Measurements from ENCODE around the gene FBXL16. TPM values are rescaled to one million over a fixed set of nuclear protein-coding genes. Genes with fewer than 3 reads are reported as not detected.
A peak's percentile ranks its signal among the peaks of the same experiment; 100 is the strongest.

The FBXL16 gene
- total RNA-seq, 1 donor from 2014 or later: not detected

- Histone ChIP-seq H3K4me3 (peak overlapping the region; percentile 74 to 96), H3K4me1 (peaks cover 10 to 14% of the 10 kb centered on the region in 2 donors), H3K36me3 (no peaks in the 10 kb centered on the region), H3K9me3 (no peaks in the 10 kb centered on the region), H3K27ac (peak overlapping the region in 1 of 2 donors; percentile 80), H3K27me3 (no peaks in the 10 kb centered on the region)
- intact Hi-C loops (cut with DNase I): no loop called here
- no peak for DNase-seq (ENCODE audit: low spot score in 2 of 2)
- TF ChIP-seq CTCF (IDR thresholded peaks at IDR 0.05): no peak
Observed at GRCh38 chr16:721765-722540, 16.4 kb upstream of the FBXL16 start.

DNA sequence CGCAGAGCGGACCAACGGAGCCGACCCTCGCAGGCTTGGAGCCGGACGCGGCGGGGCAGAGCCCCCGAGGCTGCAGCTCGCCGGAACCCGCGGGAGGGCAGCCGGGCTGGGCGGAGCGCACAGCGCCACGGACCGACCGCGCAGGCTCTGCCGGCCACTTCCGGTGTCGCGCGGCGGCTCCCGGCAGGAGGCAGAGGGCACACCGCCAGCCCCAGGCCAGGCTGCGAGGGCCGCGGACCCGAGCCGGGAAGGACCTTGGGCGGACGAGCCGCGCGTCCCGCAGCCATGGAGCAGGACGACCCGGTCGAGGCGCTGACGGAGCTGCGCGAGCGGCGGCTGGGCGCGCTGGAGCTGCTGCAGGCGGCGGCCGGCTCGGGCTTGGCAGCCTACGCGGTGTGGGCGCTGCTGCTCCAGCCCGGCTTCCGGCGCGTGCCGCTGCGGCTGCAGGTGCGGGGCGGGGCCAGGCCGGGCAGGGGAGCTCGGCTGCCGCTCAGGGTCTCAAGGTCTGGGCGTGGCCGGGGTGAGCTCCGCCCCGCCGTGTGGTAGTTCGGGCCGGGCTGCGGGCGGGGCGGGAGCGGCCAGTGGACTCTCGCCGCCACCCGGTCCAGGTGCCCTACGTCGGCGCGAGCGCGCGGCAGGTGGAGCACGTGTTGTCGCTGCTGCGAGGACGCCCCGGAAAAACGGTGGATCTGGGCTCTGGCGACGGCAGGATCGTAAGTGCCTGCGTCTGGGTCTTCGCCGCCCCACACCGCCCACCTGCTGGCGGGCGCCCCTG, 15.6 kb upstream of the FBXL16 start, which contains the start of gene ANTKMT:
ANTKMT (plus strand) TSS at position 157 of the 775 bp plus-strand sequence; CDS start at position 286, 129 bp downstream.
- H3K9me3 ChIP-seq: no peaks in the 10 kb centered on the region
- intact Hi-C loops (cut with DNase I): no loop called here
- peak within 1 kb of the TSS; percentile 74 to 80 for H3K27ac ChIP-seq
- no peaks in the 10 kb centered on the region for H3K27me3 ChIP-seq
- no peak for TF ChIP-seq CTCF (IDR thresholded peaks at IDR 0.05)
- H3K36me3 ChIP-seq: no peaks in the 10 kb centered on the region
- peaks cover 8 to 14% of the 10 kb centered on the region in 2 donors for H3K4me1 ChIP-seq
- peak in 1 of 2 donors; percentile 82 for DNase-seq (ENCODE audit: low spot score in 2 of 2)
- H3K4me3 ChIP-seq: peak within 1 kb of the TSS; percentile 74 to 96

- no peaks in the 10 kb centered on the region for H3K9me3 ChIP-seq
- peak overlapping the region; percentile 74 to 80 for H3K27ac ChIP-seq
- no peaks in the 10 kb centered on the region for H3K27me3 ChIP-seq
- TF ChIP-seq CTCF (IDR thresholded peaks at IDR 0.05): no peak
- DNase-seq (ENCODE audit: low spot score in 2 of 2): no peak
- no peaks in the 10 kb centered on the region for H3K36me3 ChIP-seq
- intact Hi-C loops (cut with DNase I): no loop called here
- H3K4me3 ChIP-seq: peak overlapping the region; percentile 74 to 96
- peaks cover 14 to 19% of the 10 kb centered on the region in 2 donors for H3K4me1 ChIP-seq
Observed at GRCh38 chr16:720447-720989, 14.9 kb upstream of the FBXL16 start.

GRCh38 chr16:719815-720446, 14.3 kb upstream of the FBXL16 start:
- Histone ChIP-seq H3K27ac (no peak overlapping the region), H3K36me3 (no peaks in the 10 kb centered on the region), H3K9me3 (no peaks in the 10 kb centered on the region), H3K4me1 (peaks cover 14 to 21% of the 10 kb centered on the region in 2 donors), H3K27me3 (no peaks in the 10 kb centered on the region), H3K4me3 (peak overlapping the region; percentile 74 to 96)
- intact Hi-C loops (cut with DNase I): loop anchor here (10.0 kb wide), 1 partner anchor 375 kb away; the partner anchor contains the start of gene C1QTNF8
- TF ChIP-seq CTCF (IDR thresholded peaks at IDR 0.05): no peak
- no peak for DNase-seq (ENCODE audit: low spot score in 2 of 2)

DNA sequence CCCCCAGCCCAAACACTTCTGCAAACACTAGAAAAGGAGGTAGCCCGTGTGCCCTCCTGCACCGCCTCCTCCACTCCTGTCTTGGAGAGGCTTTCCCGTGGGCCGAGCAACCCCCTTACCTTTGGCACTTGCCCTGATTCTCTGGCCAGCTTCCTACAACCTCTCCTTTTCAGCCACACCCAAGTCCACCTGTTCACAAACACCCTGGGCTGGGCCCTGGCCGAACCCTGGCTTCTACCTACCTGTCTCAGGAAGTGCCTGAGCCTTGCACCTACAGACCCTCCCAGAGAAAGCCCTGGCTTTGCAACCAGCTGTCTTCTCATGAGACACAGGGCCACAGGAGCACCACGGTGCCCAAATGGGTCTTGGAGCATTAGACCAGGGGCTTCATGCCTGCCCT, 13.3 kb upstream of the FBXL16 start:
- no peaks in the 10 kb centered on the region for H3K9me3 ChIP-seq
- DNase-seq (ENCODE audit: low spot score in 2 of 2): no peak
- H3K4me1 ChIP-seq: peaks cover 17 to 26% of the 10 kb centered on the region in 2 donors
- H3K27me3 ChIP-seq: no peaks in the 10 kb centered on the region
- no peak overlapping the region for H3K4me3 ChIP-seq
- intact Hi-C loops (cut with DNase I): loop anchor here (10.0 kb wide), 1 partner anchor 376 kb away; the partner anchor contains the start of gene C1QTNF8
- no peak overlapping the region for H3K27ac ChIP-seq
- TF ChIP-seq CTCF (IDR thresholded peaks at IDR 0.05): no peak
- H3K36me3 ChIP-seq: no peaks in the 10 kb centered on the region

All from ascending aorta (tissue), 2 donors.